Spleen (tissue), 7 donors: ENCODE data around the gene BRINP3.

Experiments used
- CTCF ChIP-seq, 11 experiments: fragments of 200-600 bp in 7 of 11; fragments of 450-650 bp in 4 of 11; sonication (generic) in 4 of 11; IDR thresholded peaks in 8 of 11; conservative IDR thresholded peaks in 3 of 11; 1 replicate in 7 of 11; 2 replicates in 4 of 11; pipeline versions ENCODE4 v1.4.0 to v1.8.0; 2016 to 2021; ENCODE audit warnings: antibody characterized with exemption in 11 of 11, inconsistent platforms in 4 of 11, mild to moderate bottlenecking in 1 of 11
- POLR2A ChIP-seq, 3 donors: fragments of 450-650 bp; IDR thresholded peaks; one replicate each; pipeline ENCODE4 v1.5.1; 2017; ENCODE audit warnings: antibody characterized with exemption in 3 of 3, mild to moderate bottlenecking in 1 of 3
- POLR2AphosphoS5 ChIP-seq, 3 donors: sonication (generic); formaldehyde crosslinking; IDR thresholded peaks; one replicate each; pipeline ENCODE4 v1.5.1; 2017; ENCODE audit warnings: antibody characterized with exemption in 3 of 3
- donor health status: DM: no; HTN: no; CAD: no; lungs with moderate emphysema.
- donor health status: DM: no; HTN: no; CAD: no.
- donor health status: DM: no; HTN: no; CAD: no.

- TF ChIP-seq CTCF (IDR thresholded peaks at IDR 0.05 in 8 of 11, conservative IDR thresholded peaks at IDR 0.05 in 3 of 11) (no peak), POLR2AphosphoS5 (IDR thresholded peaks at IDR 0.05) (no peak), POLR2A (IDR thresholded peaks at IDR 0.05) (no peak)
Measured at GRCh38 chr1:190098107-190098506, 379.6 kb downstream of the BRINP3 start.
